OCI-LY1 (cell line): Measurements from ENCODE around the gene LRRC66.

Source experiments
- H2AFZ ChIP-seq: fragments of 200-600 bp; sonication (generic), shearing (Covaris generic); 2 replicates; pipeline ENCODE4 v1.6.0; 2014; ENCODE audit warnings: antibody characterized with exemption, mild to moderate bottlenecking, low read length
- H3F3A ChIP-seq: fragments of 200-600 bp; sonication (generic), shearing (Covaris generic); 2 replicates; pipeline ENCODE4 v1.6.0; 2014; ENCODE audit warnings: mild to moderate bottlenecking, antibody characterized with exemption, low read length, moderate library complexity; ENCODE audit not compliant: insufficient read depth
- H3K27ac ChIP-seq: fragments of 200-600 bp; sonication (generic); 2 replicates; pipeline ENCODE4 v1.5.1; 2014; ENCODE audit warnings: low read length, mixed run types, mild to moderate bottlenecking, low read depth; ENCODE audit not compliant: poor library complexity, severe bottlenecking
- H3K27me3 ChIP-seq: fragments of 200-600 bp; sonication (generic); 2 replicates; pipeline ENCODE4 v1.6.0; 2014; ENCODE audit warnings: antibody characterized with exemption, mild to moderate bottlenecking, low read length, moderate library complexity; ENCODE audit not compliant: insufficient read depth
- H3K36me3 ChIP-seq: fragments of 200-600 bp; sonication (generic); 2 replicates; pipeline ENCODE4 v1.6.1; 2014; ENCODE audit warnings: mild to moderate bottlenecking, antibody characterized with exemption, low read length, moderate library complexity, mixed read lengths; ENCODE audit not compliant: insufficient read depth
- H3K4me1 ChIP-seq: fragments of 200-600 bp; sonication (generic); 2 replicates; pipeline ENCODE4 v1.5.1; 2014; ENCODE audit warnings: mild to moderate bottlenecking, low read length, moderate library complexity; ENCODE audit not compliant: insufficient read depth, severe bottlenecking
- H3K4me2 ChIP-seq: fragments of 200-600 bp; sonication (generic), shearing (Covaris generic); 2 replicates; pipeline ENCODE4 v1.6.1; 2014; ENCODE audit warnings: low read length
- H3K4me3 ChIP-seq: fragments of 200-600 bp; sonication (generic); 2 replicates; pipeline ENCODE4 v1.5.1; 2014; ENCODE audit warnings: low read length, low read depth, mild to moderate bottlenecking, mixed read lengths; ENCODE audit not compliant: poor library complexity, severe bottlenecking
- H3K79me2 ChIP-seq: fragments of 200-600 bp; shearing (Covaris generic); 2 replicates; pipeline ENCODE4 v1.6.1; 2016; ENCODE audit warnings: mixed run types, low read length, mixed read lengths; ENCODE audit not compliant: insufficient read depth
- H3K9ac ChIP-seq: fragments of 200-600 bp; sonication (generic), shearing (Covaris generic); 2 replicates; pipeline ENCODE4 v1.6.1; 2014; ENCODE audit warnings: mild to moderate bottlenecking, low read length, mixed read lengths
- H3K9me2 ChIP-seq: fragments of 200-600 bp; sonication (generic), shearing (Covaris generic); 2 replicates; pipeline ENCODE4 v1.6.1; 2014; ENCODE audit warnings: low read depth, mild to moderate bottlenecking, low read length, mixed read lengths
- H3K9me3 ChIP-seq: fragments of 200-600 bp; shearing (Covaris generic); 2 replicates; pipeline ENCODE4 v1.6.1; 2014; ENCODE audit warnings: low read length, mixed read lengths
- H4K20me1 ChIP-seq: fragments of 200-600 bp; sonication (generic), shearing (Covaris generic); 2 replicates; pipeline ENCODE4 v1.6.0; 2016; ENCODE audit warnings: mild to moderate bottlenecking, low read length; ENCODE audit not compliant: insufficient read depth
- EZH2 ChIP-seq: fragments of 200-600 bp; sonication (generic), shearing (Covaris generic); IDR thresholded peaks from 2 replicates; pipeline ENCODE4 v1.8.0; 2017; ENCODE audit warnings: borderline replicate concordance, mixed run types, mild to moderate bottlenecking, antibody characterized with exemption, low read length, moderate library complexity, mixed read lengths
- TF ChIP-seq, protein P1 (sequence below): fragments of 200-600 bp; sonication (generic), shearing (Covaris generic); IDR thresholded peaks from 2 replicates; pipeline ENCODE4 v1.5.1; 2017; ENCODE audit warnings: mild to moderate bottlenecking, antibody characterized with exemption, low read length, moderate library complexity, mixed read lengths

LRRC66 gene

DNA sequence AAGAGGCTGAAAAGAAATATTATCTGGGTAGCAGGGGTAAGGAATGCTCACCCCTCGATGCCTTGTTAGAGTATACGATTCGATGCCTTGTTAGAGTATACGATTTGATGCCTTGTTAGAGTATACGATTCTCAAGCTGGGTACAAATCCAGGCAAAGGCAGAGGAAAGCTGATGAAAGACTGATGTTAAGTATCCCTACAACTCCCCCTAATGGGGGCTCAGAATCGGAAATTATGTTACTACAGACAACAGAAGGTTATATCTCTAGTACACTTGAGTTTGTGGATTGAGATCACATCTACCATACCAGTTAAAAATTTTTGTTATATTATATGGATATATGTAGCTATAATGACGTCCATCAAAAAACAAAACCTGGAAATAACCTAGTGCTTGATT is 4.8 kb downstream of the LRRC66 start:
- no peaks in the 10 kb centered on the region for H4K20me1 ChIP-seq
- H3K9me3 ChIP-seq = no peaks in the 10 kb centered on the region
- H3F3A ChIP-seq = no peaks in the 10 kb centered on the region
- no peaks in the 10 kb centered on the region for H3K36me3 ChIP-seq
- H3K9ac ChIP-seq = no peak overlapping the region
- H3K9me2 ChIP-seq = no peaks in the 10 kb centered on the region
- H3K4me1 ChIP-seq = no peaks in the 10 kb centered on the region
- H3K27ac ChIP-seq = no peak overlapping the region
- TF ChIP-seq EZH2 = no peak
- TF ChIP-seq, protein P1, sequence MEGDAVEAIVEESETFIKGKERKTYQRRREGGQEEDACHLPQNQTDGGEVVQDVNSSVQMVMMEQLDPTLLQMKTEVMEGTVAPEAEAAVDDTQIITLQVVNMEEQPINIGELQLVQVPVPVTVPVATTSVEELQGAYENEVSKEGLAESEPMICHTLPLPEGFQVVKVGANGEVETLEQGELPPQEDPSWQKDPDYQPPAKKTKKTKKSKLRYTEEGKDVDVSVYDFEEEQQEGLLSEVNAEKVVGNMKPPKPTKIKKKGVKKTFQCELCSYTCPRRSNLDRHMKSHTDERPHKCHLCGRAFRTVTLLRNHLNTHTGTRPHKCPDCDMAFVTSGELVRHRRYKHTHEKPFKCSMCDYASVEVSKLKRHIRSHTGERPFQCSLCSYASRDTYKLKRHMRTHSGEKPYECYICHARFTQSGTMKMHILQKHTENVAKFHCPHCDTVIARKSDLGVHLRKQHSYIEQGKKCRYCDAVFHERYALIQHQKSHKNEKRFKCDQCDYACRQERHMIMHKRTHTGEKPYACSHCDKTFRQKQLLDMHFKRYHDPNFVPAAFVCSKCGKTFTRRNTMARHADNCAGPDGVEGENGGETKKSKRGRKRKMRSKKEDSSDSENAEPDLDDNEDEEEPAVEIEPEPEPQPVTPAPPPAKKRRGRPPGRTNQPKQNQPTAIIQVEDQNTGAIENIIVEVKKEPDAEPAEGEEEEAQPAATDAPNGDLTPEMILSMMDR = peak; percentile 24; the same call in 1 of the 2 replicates
- no peak overlapping the region for H2AFZ ChIP-seq
- H3K79me2 ChIP-seq = no peaks in the 10 kb centered on the region
- no peak overlapping the region for H3K4me2 ChIP-seq
- no peaks in the 10 kb centered on the region for H3K27me3 ChIP-seq
- H3K4me3 ChIP-seq = no peak overlapping the region

GRCh38 chr4:52014903-52015302 is 5.3 kb downstream of the LRRC66 start:
- H3K9me3 ChIP-seq = no peaks in the 10 kb centered on the region
- no peaks in the 10 kb centered on the region for H3K36me3 ChIP-seq
- TF ChIP-seq, protein P1 = no peak
- TF ChIP-seq EZH2 = no peak
- no peak overlapping the region for H2AFZ ChIP-seq
- no peak overlapping the region for H3K9ac ChIP-seq
- no peaks in the 10 kb centered on the region for H3K9me2 ChIP-seq
- H3K4me1 ChIP-seq = no peaks in the 10 kb centered on the region
- no peaks in the 10 kb centered on the region for H4K20me1 ChIP-seq
- H3K79me2 ChIP-seq = no peaks in the 10 kb centered on the region
- H3K4me2 ChIP-seq = no peak overlapping the region
- H3K27ac ChIP-seq = no peak overlapping the region
- H3K27me3 ChIP-seq = no peaks in the 10 kb centered on the region
- no peaks in the 10 kb centered on the region for H3F3A ChIP-seq
- H3K4me3 ChIP-seq = no peak overlapping the region

DNA sequence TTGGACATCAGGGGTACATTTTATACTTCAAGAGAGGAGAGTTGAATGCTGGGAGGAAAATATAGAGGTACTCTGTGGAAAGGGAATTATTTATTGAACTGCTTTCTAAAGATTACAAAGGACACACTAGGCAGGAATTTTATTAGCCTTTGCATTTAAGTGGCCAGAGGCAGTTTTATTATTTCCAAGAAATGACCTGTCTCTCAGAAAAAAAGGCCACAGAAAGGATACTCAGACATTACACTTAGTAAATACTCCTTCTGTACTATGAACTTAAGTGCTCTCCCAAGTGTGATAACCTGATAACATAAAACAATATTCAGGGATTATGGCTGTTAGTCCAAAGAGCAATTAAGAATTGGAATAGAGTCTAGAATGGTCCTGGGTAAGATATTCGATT is 7.5 kb downstream of the LRRC66 start:
- Histone ChIP-seq H3F3A (no peaks in the 10 kb centered on the region), H3K27ac (no peak overlapping the region)

More for the DNA sequence above, 7.5 kb downstream of the LRRC66 start:
- Histone ChIP-seq H2AFZ (no peak overlapping the region), H3K9me2 (no peaks in the 10 kb centered on the region), H3K4me2 (no peak overlapping the region), H3K4me1 (no peaks in the 10 kb centered on the region), H4K20me1 (no peaks in the 10 kb centered on the region), H3K27me3 (no peaks in the 10 kb centered on the region), H3K9ac (no peak overlapping the region), H3K36me3 (no peaks in the 10 kb centered on the region), H3K79me2 (no peaks in the 10 kb centered on the region), H3K9me3 (no peaks in the 10 kb centered on the region), H3K4me3 (no peak overlapping the region)
- TF ChIP-seq EZH2 = no peak
- TF ChIP-seq, protein P1 = no peak
